SK-N-MC (cell line): Measurements from ENCODE around the gene CSF3.

Source experiments
- DNase-seq: peaks from one replicate; pipeline ENCODE4 v3.0.0-alpha.2; 2011; ENCODE audit warnings: low read depth, low spot score
- H3K27ac ChIP-seq: fragments of 200-600 bp; sonication (generic); 2 replicates; pipeline ENCODE4 v1.5.1; 2016; ENCODE audit warnings: mixed run types
- H3K36me3 ChIP-seq: fragments of 200-600 bp; sonication (generic); 2 replicates; pipeline ENCODE4 v1.6.1; 2017; ENCODE audit warnings: antibody characterized with exemption, low read length, mixed read lengths; ENCODE audit not compliant: insufficient read depth
- H3K4me3 ChIP-seq: fragments of 200-600 bp; sonication (generic); 2 replicates; pipeline ENCODE4 v1.5.1; 2016
- H3K9ac ChIP-seq: fragments of 200-600 bp; sonication (generic); 2 replicates; pipeline ENCODE4 v1.8.0; 2017; ENCODE audit warnings: mixed run types, mixed read lengths; ENCODE audit not compliant: insufficient read length
- H3K9me3 ChIP-seq: fragments of 200-600 bp; sonication (generic); 2 replicates; pipeline ENCODE4 v1.6.1; 2017; ENCODE audit warnings: low read depth, mild to moderate bottlenecking, antibody characterized with exemption, low read length, moderate library complexity, mixed read lengths
- EZH2 ChIP-seq: fragments of 200-600 bp; sonication (generic); IDR thresholded peaks from one replicate; pipeline ENCODE4 v1.6.1; 2017; ENCODE audit warnings: antibody characterized with exemption
- FOXP2 ChIP-seq: optimal IDR thresholded peaks from 2 replicates; pipeline ENCODE3; 2011; ENCODE audit warnings: mild to moderate bottlenecking, moderate library complexity; ENCODE audit not compliant: insufficient read depth; ENCODE audit errors: extremely low read length, control extremely low read depth
- POLR2AphosphoS5 ChIP-seq: IDR thresholded peaks from 2 replicates; pipeline ENCODE4 v1.6.1; 2012; ENCODE audit warnings: mild to moderate bottlenecking, low read depth, low read length, borderline replicate concordance

CSF3 gene

DNA sequence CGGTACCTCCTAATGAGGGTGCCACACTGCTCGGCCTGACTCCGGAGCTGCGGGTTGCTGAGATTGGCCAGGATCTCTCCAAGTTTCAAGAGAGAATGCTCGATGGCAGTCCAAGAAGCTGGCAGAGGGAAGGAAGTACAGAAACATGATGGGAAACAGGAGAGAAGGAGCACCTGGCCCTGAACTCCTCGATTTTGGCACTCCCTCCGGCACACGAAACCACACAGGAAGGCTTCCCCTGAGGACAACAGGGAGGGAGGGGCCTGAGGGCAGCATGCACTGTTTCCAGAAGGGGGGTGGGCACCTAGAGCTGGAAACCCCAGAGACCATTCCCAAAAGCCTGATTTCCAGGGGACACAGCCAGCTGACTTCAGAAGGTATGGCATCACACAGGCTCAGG is 18.1 kb downstream of the CSF3 start:
- no peak overlapping the region for H3K27ac ChIP-seq
- H3K36me3 ChIP-seq = peaks cover 57% of the 10 kb centered on the region
- no peak overlapping the region for H3K4me3 ChIP-seq
- H3K9ac ChIP-seq = no peak overlapping the region
- TF ChIP-seq POLR2AphosphoS5 = no peak
- no peak for TF ChIP-seq EZH2
- TF ChIP-seq FOXP2 = no peak
- no peak for DNase-seq
- no peaks in the 10 kb centered on the region for H3K9me3 ChIP-seq

DNA sequence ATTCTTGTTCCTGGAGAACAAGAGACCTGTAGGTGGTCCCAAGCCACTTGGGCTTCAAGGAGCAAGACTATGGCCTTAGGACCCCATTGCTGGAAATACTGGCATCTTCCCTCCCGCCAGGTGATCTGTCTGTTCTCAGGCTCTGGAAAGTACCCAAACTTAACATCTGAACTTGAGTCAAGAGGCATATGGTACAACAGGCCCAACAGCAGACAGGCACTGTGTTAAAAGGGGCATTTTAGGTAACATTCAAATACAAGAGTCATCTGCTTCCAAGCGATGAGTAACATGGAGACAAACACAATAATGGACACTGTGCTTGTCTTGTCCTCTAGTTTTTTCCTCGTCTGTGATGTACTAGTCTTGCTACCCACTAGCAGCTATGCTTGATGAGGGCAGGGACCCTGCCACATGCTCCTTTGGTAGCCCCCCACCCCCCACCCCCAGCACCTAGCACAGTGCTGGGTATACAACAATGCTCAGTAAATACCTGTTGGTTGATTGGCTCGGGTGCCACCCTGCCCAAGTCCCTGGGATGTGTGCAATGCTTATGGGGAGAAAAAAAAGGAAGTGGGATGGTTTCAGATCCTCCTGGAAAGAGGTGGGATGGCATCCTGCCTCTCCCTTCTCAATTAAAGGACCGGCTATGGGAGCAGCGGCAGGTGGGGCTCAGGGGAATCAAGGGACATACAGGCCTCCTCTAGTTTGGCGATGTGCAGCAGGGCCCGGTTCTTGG is 19.4 kb downstream of the CSF3 start:
- Histone ChIP-seq H3K36me3 (peaks cover 47% of the 10 kb centered on the region), H3K9me3 (no peaks in the 10 kb centered on the region), H3K9ac (no peak overlapping the region), H3K4me3 (no peak overlapping the region), H3K27ac (no peak overlapping the region)
- no peak for DNase-seq
- no peak for TF ChIP-seq POLR2AphosphoS5
- TF ChIP-seq EZH2 = no peak
- no peak for TF ChIP-seq FOXP2

DNA sequence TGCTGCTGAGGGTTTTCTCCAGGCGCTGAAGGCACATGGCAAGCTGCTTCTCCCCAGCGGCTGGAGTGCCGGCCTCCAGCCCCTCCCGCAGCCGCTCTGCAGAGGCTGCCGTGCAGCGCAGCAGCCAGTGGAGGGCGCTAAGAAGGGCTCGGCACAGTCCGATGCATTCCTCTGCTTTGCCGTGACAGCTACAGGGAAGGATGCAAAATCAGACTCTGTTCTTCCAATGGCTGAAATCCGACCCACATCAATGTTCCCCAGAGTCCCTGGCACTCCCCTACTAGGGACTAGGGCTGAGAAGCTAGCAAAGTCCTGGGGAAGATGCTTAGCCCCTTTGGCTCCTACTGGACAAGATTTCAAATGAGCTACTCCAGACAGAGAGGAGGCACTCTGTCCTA is 19.9 kb downstream of the CSF3 start:
- TF ChIP-seq POLR2AphosphoS5 (no peak), EZH2 (no peak), FOXP2 (no peak)
- Histone ChIP-seq H3K4me3 (no peak overlapping the region), H3K27ac (no peak overlapping the region), H3K9me3 (no peaks in the 10 kb centered on the region), H3K36me3 (peaks cover 45% of the 10 kb centered on the region), H3K9ac (no peak overlapping the region)
- no peak for DNase-seq

DNA sequence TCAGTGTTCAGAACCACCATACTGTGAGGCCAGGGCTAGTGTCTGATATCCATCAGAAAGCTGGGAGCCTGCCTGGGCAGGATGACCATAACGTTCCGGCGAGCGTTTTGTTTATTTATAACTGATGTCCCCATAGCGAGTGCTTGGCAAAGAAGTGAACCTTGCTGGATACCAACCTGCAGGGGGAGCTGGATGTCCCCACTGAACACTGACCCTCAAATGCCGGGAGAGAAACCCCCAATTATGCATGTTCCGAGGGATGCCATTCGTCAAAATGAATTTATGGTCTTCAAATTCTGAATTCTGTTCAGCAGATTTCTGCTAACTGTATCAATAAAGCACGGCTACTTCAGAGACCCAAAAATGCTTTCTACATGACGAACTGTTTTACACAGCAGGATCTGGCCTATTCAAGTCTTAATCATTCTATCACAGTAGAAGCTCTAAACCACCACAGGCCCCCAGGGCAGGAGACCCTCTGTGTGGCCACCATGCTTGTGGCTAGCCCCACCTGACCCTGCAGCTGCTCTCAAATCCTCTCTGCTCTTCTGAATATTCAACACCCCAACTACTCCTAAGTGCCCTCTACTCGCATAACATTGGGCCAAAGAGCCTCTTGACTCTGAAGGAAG is 23.8 kb downstream of the CSF3 start:
- Histone ChIP-seq H3K9me3 (no peaks in the 10 kb centered on the region), H3K4me3 (no peak overlapping the region), H3K9ac (no peak overlapping the region), H3K27ac (no peak overlapping the region), H3K36me3 (peaks cover 14% of the 10 kb centered on the region)
- DNase-seq = no peak
- TF ChIP-seq POLR2AphosphoS5 (no peak), FOXP2 (no peak), EZH2 (no peak)

DNA sequence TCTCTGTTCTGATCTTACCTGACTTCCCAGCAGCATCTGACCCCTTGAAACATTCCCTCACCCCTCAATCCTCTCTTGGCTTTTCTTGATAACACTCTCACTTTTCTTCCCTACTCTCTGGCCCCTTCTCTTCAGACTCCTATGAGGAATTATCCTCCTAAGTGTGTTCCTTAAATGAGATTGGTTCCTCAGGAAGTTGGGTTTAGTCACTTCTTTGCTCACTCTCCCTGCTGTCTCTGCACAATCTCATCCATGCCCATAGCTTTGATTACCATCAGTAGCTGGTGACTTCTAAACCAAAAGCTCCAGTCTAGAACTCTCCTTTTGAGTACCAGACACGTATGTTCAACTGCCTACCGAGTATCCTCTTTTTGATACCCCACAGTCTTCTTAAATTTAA is 26.0 kb downstream of the CSF3 start:
- Histone ChIP-seq H3K9ac (no peak overlapping the region), H3K27ac (no peak overlapping the region), H3K36me3 (peaks cover 3% of the 10 kb centered on the region; the same call in 1 of the 2 replicates), H3K9me3 (no peaks in the 10 kb centered on the region), H3K4me3 (no peak overlapping the region)
- TF ChIP-seq FOXP2 = no peak
- TF ChIP-seq POLR2AphosphoS5 = no peak
- no peak for TF ChIP-seq EZH2
- no peak for DNase-seq

DNA sequence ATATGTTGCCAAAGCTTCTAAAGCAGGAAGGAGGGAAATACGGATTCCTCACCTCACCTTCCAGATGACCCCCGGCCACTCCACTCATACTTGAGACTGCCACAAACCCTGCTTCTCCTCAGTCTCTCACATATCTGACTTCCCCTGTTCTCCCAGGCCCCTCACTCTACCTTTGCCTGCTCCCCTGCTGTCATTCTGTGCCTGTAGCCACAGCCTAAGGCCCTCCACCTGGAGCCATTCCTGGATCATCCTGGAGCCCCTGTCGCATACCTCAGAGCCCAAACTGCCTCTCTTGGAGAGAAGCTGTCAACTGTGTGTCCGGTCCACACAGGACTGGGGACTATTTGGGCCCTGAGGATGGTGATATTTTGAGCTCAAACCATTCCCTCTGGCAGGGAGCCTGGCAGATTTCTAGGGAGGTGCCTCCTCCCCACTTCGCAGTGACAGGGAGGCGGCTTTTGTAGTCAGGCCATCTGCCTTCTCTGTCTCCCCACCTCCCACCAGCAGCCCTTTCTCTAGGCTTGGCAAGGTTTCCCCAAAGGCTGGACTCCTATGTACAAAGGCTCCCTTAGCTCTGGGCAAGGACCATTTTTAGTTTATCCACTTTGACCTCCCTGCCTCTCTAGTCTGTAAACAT is 41.3 kb downstream of the CSF3 start:
- Histone ChIP-seq H3K9me3 (no peaks in the 10 kb centered on the region), H3K27ac (no peak overlapping the region), H3K4me3 (no peak overlapping the region), H3K9ac (no peak overlapping the region), H3K36me3 (peaks cover 12% of the 10 kb centered on the region)
- TF ChIP-seq POLR2AphosphoS5 = no peak
- no peak for TF ChIP-seq EZH2
- no peak for TF ChIP-seq FOXP2
- no peak for DNase-seq

DNA sequence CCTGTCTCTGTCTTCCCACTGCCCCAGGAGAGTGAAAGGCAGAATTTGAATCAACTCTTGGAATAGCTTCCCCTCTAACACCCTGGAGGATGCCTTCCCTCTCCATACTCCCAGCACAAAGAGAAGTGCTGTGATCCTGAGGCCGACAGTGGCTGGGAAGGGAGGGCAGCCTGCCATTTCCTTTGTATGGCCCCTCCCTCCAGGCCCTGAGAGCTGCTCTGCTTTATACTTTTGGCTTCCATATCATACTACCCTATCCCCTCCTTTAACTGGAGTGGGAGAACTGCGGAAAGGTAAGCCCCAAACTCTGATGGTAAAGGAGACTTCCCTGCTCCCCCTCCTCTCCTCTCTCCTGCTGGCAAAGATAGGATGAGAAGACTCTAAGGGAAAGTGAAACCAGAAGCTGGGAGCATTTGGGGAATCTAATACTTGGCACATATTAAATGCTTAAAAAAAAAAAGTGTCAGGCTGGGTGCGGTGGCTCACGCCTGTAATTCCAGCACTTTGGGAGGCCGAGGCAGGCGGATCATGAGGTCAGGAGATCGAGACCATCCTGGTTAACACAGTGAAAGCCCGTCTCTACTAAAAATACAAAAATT is 43.0 kb downstream of the CSF3 start:
- no peak for DNase-seq
- H3K9me3 ChIP-seq = no peaks in the 10 kb centered on the region
- H3K9ac ChIP-seq = no peak overlapping the region
- TF ChIP-seq EZH2 (no peak), FOXP2 (no peak), POLR2AphosphoS5 (no peak)
- H3K27ac ChIP-seq = no peak overlapping the region
- H3K36me3 ChIP-seq = no peaks in the 10 kb centered on the region
- H3K4me3 ChIP-seq = no peak overlapping the region

DNA sequence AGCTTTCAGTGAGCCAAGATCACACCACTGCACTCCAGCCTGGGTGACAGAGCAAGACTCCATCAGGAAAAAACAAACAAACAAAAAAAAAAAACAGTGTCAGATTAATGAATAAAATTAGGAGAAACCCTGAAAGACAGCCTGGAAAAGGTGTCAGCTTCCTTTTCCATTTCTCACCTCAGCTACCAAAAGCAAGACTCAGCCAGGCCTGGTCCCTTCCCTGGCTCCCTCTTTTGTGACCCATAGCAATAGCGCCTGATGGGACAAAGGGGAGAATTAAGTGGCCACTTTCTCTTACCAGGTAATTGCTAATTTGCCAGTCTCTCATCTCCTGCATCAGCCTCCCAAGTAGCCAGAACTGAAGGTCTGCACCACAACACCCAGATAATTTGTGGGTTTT is 43.6 kb downstream of the CSF3 start:
- Histone ChIP-seq H3K36me3 (no peaks in the 10 kb centered on the region), H3K9ac (no peak overlapping the region), H3K4me3 (no peak overlapping the region), H3K27ac (no peak overlapping the region), H3K9me3 (no peaks in the 10 kb centered on the region)
- TF ChIP-seq FOXP2 (no peak), POLR2AphosphoS5 (no peak), EZH2 (no peak)
- no peak for DNase-seq
